GM12878 (cell line): ENCODE measurements around the gene FHOD3. TPM values are rescaled to one million over a fixed set of nuclear protein-coding genes. Genes with fewer than 3 reads are reported as not detected.

Experiments
- ATAC-seq: fragments of 200-7000 bp; cut with Tn5 transposase; 3 replicates; pipeline ENCODE4 v1.9.1; 2020; ENCODE audit warnings: mild to moderate bottlenecking, moderate library complexity
- BruUV-seq: library from RNA; stranded (reverse); fragments of 400-500 nt; replicated peaks from 2 replicates; lab custom pipeline; 2021; lab: Mats Ljungman, UMichigan
- CTCF ChIA-PET: fragments of 300-600 bp; sonication (Branson Sonifier 250); formaldehyde crosslinking; extraction: SDS; loops from one replicate; lab custom pipeline; 2021; ENCODE audit warnings: inconsistent platforms; lab: Yijun Ruan, JAX
- POLR2A ChIA-PET: fragments of 350-600 bp; formaldehyde crosslinking; extraction: SDS; loops from one replicate; lab custom pipeline; 2021; ENCODE audit warnings: inconsistent platforms; lab: Charles Lee
- RAD21 ChIA-PET: fragments of 300-600 bp; sonication (Branson Sonifier 250); formaldehyde crosslinking; loops from one replicate; lab custom pipeline; 2023; ENCODE audit warnings: antibody characterized with exemption; ENCODE audit not compliant: unreplicated experiment; lab: Charles Lee
- SMC1A ChIA-PET: fragments of 300-600 bp; sonication (Branson Sonifier 250); formaldehyde crosslinking; loops from one replicate; lab custom pipeline; 2023; ENCODE audit not compliant: unreplicated experiment, uncharacterized antibody; lab: Charles Lee
- DNase-seq: peaks from one replicate; pipeline ENCODE4 v3.0.0-alpha.2; 2011; ENCODE audit warnings: low read depth, low spot score
- FAIRE-seq: peaks from 3 replicates; lab custom pipeline; 2011; peaks lifted over from hg19 to GRCh38; lab: Jason Lieb, UNC
- H2AFZ ChIP-seq: 2 replicates; pipeline ENCODE4 v1.6.0; 2011; ENCODE audit warnings: low read depth, low read length, control low read depth; ENCODE audit not compliant: control insufficient read depth
- H3K27ac ChIP-seq: 2 replicates; pipeline ENCODE4 v1.5.1; 2011; ENCODE audit warnings: control low read depth; ENCODE audit not compliant: control insufficient read depth, insufficient read depth
- H3K27me3 ChIP-seq, 2 experiments: replicated peaks in 1 of 2; 2 replicates each; pipeline versions ENCODE4 v1.6.0 to v1.6.1; 2011; ENCODE audit warnings: low read length in 1 of 2; ENCODE audit not compliant: control insufficient read depth in 2 of 2, insufficient read depth in 2 of 2
- H3K36me3 ChIP-seq, 2 experiments: 2 replicates each; pipeline ENCODE4 v1.5.1; 2011; ENCODE audit warnings: low read length in 1 of 2; ENCODE audit not compliant: control insufficient read depth in 2 of 2, insufficient read depth in 2 of 2
- H3K4me1 ChIP-seq: 2 replicates; pipeline ENCODE4 v1.6.1; 2011; ENCODE audit warnings: mild to moderate bottlenecking, low read length, moderate library complexity, mixed read lengths; ENCODE audit not compliant: control insufficient read depth, insufficient read depth
- H3K4me2 ChIP-seq: 2 replicates; pipeline ENCODE4 v1.6.0; 2011; ENCODE audit warnings: control low read depth; ENCODE audit not compliant: control insufficient read depth, insufficient read depth
- H3K4me3 ChIP-seq: fragments of 200-600 bp; sonication (generic); 2 replicates; pipeline ENCODE4 v1.5.1; 2016
- H3K79me2 ChIP-seq: 2 replicates; pipeline ENCODE4 v1.6.0; 2011; ENCODE audit warnings: low read length; ENCODE audit not compliant: control insufficient read depth, insufficient read depth
- H3K9ac ChIP-seq: 2 replicates; pipeline ENCODE4 v1.8.0; 2011; ENCODE audit warnings: low read length, control low read depth, mixed read lengths; ENCODE audit not compliant: control insufficient read depth, insufficient read depth
- H3K9me3 ChIP-seq: replicated peaks from 3 replicates; pipeline ENCODE4 v1.5.1; 2011; ENCODE audit warnings: mild to moderate bottlenecking, low read length; ENCODE audit not compliant: control insufficient read depth, insufficient read depth
- H4K20me1 ChIP-seq: 2 replicates; pipeline ENCODE4 v1.6.0; 2011; ENCODE audit not compliant: control insufficient read depth, insufficient read depth
- ATF2 ChIP-seq: IDR thresholded peaks from 2 replicates; pipeline ENCODE4 v1.6.1; 2012; ENCODE audit warnings: low read length, inconsistent platforms
- CBX5 ChIP-seq: sonication (generic); IDR thresholded peaks from 2 replicates; pipeline ENCODE4 v1.6.1; 2016; ENCODE audit warnings: low read depth, moderate library complexity, mild to moderate bottlenecking, inconsistent platforms
- CEBPZ ChIP-seq: fragments of 150-350 bp; IDR thresholded peaks from 2 replicates; pipeline ENCODE4 v1.6.1; 2016; ENCODE audit warnings: low read depth, low read length
- HDAC2 ChIP-seq: fragments of 200-600 bp; sonication (generic); IDR thresholded peaks from 2 replicates; pipeline ENCODE4 v1.6.1; 2017
- JUND ChIP-seq: IDR thresholded peaks from 2 replicates; pipeline ENCODE4 v1.6.1; 2012; ENCODE audit warnings: low read depth, mild to moderate bottlenecking, low read length, improper control_type of control experiment, moderate library complexity
- MXI1 ChIP-seq: fragments of 150-350 bp; IDR thresholded peaks from 2 replicates; pipeline ENCODE4 v1.6.1; 2011; ENCODE audit warnings: low read depth, mild to moderate bottlenecking, inconsistent platforms, low read length, improper control_type of control experiment
- NKRF ChIP-seq: fragments of 450-650 bp; conservative IDR thresholded peaks from 2 replicates; pipeline ENCODE4 v1.6.1; 2017; ENCODE audit warnings: mild to moderate bottlenecking, moderate library complexity
- POLR2AphosphoS5 ChIP-seq: IDR thresholded peaks from 2 replicates; pipeline ENCODE4 v1.6.1; 2011; ENCODE audit warnings: mild to moderate bottlenecking, low read length, inconsistent platforms
- POU2F2 ChIP-seq: IDR thresholded peaks from 3 replicates; pipeline ENCODE4 v1.6.1; 2011; ENCODE audit warnings: low read depth, mild to moderate bottlenecking, low read length, borderline replicate concordance
- RAD51 ChIP-seq: fragments of 450-650 bp; IDR thresholded peaks from 2 replicates; pipeline ENCODE4 v1.6.1; 2016; ENCODE audit warnings: moderate library complexity, mild to moderate bottlenecking, inconsistent platforms
- RUNX3 ChIP-seq: IDR thresholded peaks from 2 replicates; pipeline ENCODE4 v1.6.1; 2012; ENCODE audit warnings: low read length, inconsistent platforms
- SRF ChIP-seq, 2 experiments: IDR thresholded peaks; 2 replicates each; pipeline ENCODE4 v1.6.1; 2011; ENCODE audit warnings: low read depth in 2 of 2, low read length in 2 of 2, mild to moderate bottlenecking in 1 of 2, moderate library complexity in 1 of 2
- TCF12 ChIP-seq: IDR thresholded peaks from 2 replicates; pipeline ENCODE4 v1.6.1; 2011; ENCODE audit warnings: low read depth, mild to moderate bottlenecking, low read length
- WRNIP1 ChIP-seq: IDR thresholded peaks from 2 replicates; pipeline ENCODE4 v1.6.1; 2011; ENCODE audit warnings: low read depth, low read length, improper control_type of control experiment, borderline replicate concordance
- ZNF207 ChIP-seq: fragments of 450-650 bp; IDR thresholded peaks from 2 replicates; pipeline ENCODE4 v1.6.1; 2014; ENCODE audit warnings: antibody characterized with exemption, mild to moderate bottlenecking, borderline replicate concordance
- WGBS: methylation state at CpG from one replicate; pipeline ENCODE4 v1.1.6; 2016; ENCODE audit warnings: low lambda C conversion rate; ENCODE audit not compliant: insufficient replicate concordance, insufficient coverage; ENCODE audit errors: missing lambda C conversion rate; 5-methylcytosine and 5-hydroxymethylcytosine counted together
- in situ Hi-C: fragments of 300-500 bp; cut with MboI; formaldehyde crosslinking; loops from 9 replicates; pipeline ENCODE4 v1.14.3; 2018; ENCODE audit warnings: mixed read lengths
- intact Hi-C: fragments of 100-400 bp; cut with micrococcal nuclease; formaldehyde crosslinking; loops from one replicate; pipeline ENCODE4 v1.14.2; 2022; ENCODE audit not compliant: unreplicated experiment
- polyA plus RNA-seq, 11 experiments: library from polyadenylated mRNA; depleted of rRNA in 4 of 11; unstranded in 6 of 11; stranded (reverse) in 5 of 11; fragments of >200 nt; fragmentation: Nextera tagmentation in 4 of 11; fragmentation: Illumina TruSeq in 1 of 11; extraction: Ambion mirVana in 4 of 11; extraction: Trizol in 1 of 11; gene quantifications; 1 replicate in 1 of 11; 2 replicates in 10 of 11; pipeline versions ENCODE4 v1.2.1 to v1.2.3, GENCODE V29; 2011 to 2016; ENCODE audit warnings: inconsistent platforms in 2 of 11, missing spikeins in 2 of 11, low read depth in 1 of 11
- total RNA-seq, 4 experiments: library from RNA; depleted of rRNA in 3 of 4; stranded (reverse); fragments of >200 nt in 3 of 4; fragmentation: Illumina TruSeq in 1 of 4; extraction: Trizol in 1 of 4; gene quantifications; 2 replicates each; pipeline versions ENCODE4 v1.2.1 to v1.2.3, GENCODE V29; 2013 to 2021

The FHOD3 gene
- total and polyA plus RNA-seq, 10 of the 15 experiments (the other 5 are each of a cell fraction or from before 2014, with no cell fraction given), result 0.77 to 26.7 (median 10.4) TPM

- ChIA-PET POLR2A (interaction anchor here (0.8 kb wide), 1 partner anchor 9 kb away, joined by 3 read pairs; no protein-coding TSS in a partner anchor), SMC1A (interaction anchor here (0.7 to 8.6 kb wide), 7 partner anchors 9 to 299 kb away, joined by 3 to 84 read pairs (median 5); partner anchors contain the start of gene FHOD3), CTCF (no interaction called here), RAD21 (interaction anchor here (0.6 to 3.5 kb wide), 4 partner anchors 11 to 216 kb away, joined by 3 to 12 read pairs (median 4); no protein-coding TSS in a partner anchor)
- in situ Hi-C loops (no loop called here), intact Hi-C loops (no loop called here)
- Histone ChIP-seq H3K4me2 (no peak overlapping the region), H3K27ac (no peak overlapping the region), H3K4me1 (peaks cover 7% of the 10 kb centered on the region), H3K9me3 (peaks cover 1% of the 10 kb centered on the region; the same call in 1 of the 3 replicates), H3K27me3 (no peaks in the 10 kb centered on the region), H3K9ac (no peak overlapping the region), H3K79me2 (no peaks in the 10 kb centered on the region), H3K36me3 (peaks cover 0 to 3% of the 10 kb centered on the region in 2 experiments; a peak in 1 of 4 replicates), H3K4me3 (no peak overlapping the region), H4K20me1 (no peaks in the 10 kb centered on the region), H2AFZ (no peak overlapping the region)
- DNase-seq, result no peak
- FAIRE-seq, result no peak
- no TSS peak for BruUV-seq
- TF ChIP-seq POLR2AphosphoS5, result no peak
- TF ChIP-seq HDAC2, result no peak
- TF ChIP-seq CBX5, result no peak
- TF ChIP-seq RUNX3, result no peak
- no peak for TF ChIP-seq ATF2
- TF ChIP-seq NKRF, result no peak
- no peak for TF ChIP-seq WRNIP1
- TF ChIP-seq TCF12, result no peak
- no peak for TF ChIP-seq ZNF207
- no peak for TF ChIP-seq SRF (IDR thresholded peaks at IDR 0.05; ENCODE audit: low read depth in 2 of 2, low read length in 2 of 2)
- no peak for TF ChIP-seq RAD51
- no peak for TF ChIP-seq MXI1
- no peak for TF ChIP-seq POU2F2
- no peak for TF ChIP-seq JUND
- TF ChIP-seq CEBPZ, result no peak
- ATAC-seq, result no peak
- WGBS, result 53% methylated on average over 7 of the region's 7 CpGs
Observed at GRCh38 chr18:36355511-36355910, 58.0 kb downstream of the FHOD3 start.
